Cardiac septum (tissue), 1 donor: ENCODE data around the gene GCNA. TPM values are rescaled to one million over a fixed set of nuclear protein-coding genes. Genes with fewer than 3 reads are reported as not detected.

ENCODE experiments used
- total RNA-seq: library from RNA; stranded (reverse); fragmentation: NEBNext Ultra II Directional; extraction: Animal tissue kit (Norgen Biotek cat#: 25700); gene quantifications from one replicate; pipeline ENCODE4 v1.2.1, GENCODE V29; 2021
- donor health status: DM: no; HTN: no; CAD: no.

Gene GCNA
- total RNA-seq, 1 donor from 2014 or later, result 1.4 TPM

Other genes starting within 250 kb of the GCNA start
- gene TAF1, start 212.1 kb upstream of the GCNA start, total RNA-seq, result 25.7 TPM
- gene OGT, start 45.3 kb upstream of the GCNA start, total RNA-seq, result 88.0 TPM
- gene CXCR3, start 40.1 kb downstream of the GCNA start, total RNA-seq, result 0.13 TPM
- gene CXorf49, start 139.8 kb downstream of the GCNA start, total RNA-seq, result not detected
- gene CXorf49B, start 184.9 kb downstream of the GCNA start, total RNA-seq, result not detected